GM10266 (cell line): ENCODE results near the gene ADGRG3.

ENCODE experiments used
- DNase-seq: peaks from one replicate; pipeline ENCODE4 v3.0.0; 2012; ENCODE audit errors: extremely low spot score
- CTCF ChIP-seq: IDR thresholded peaks from 2 replicates; pipeline ENCODE4 v1.5.1; 2012; ENCODE audit warnings: mild to moderate bottlenecking, low read depth; ENCODE audit not compliant: control insufficient read depth, insufficient read depth; ENCODE audit errors: missing control alignments

ADGRG3 gene

GRCh38 chr16:57681950-57682728 lies 14.0 kb downstream of the ADGRG3 start:
- TF ChIP-seq CTCF = no peak
- DNase-seq = no peak

GRCh38 chr16:57682809-57683635 lies 14.9 kb downstream of the ADGRG3 start:
- DNase-seq = no peak
- TF ChIP-seq CTCF = no peak

GRCh38 chr16:57683636-57684545 lies 15.8 kb downstream of the ADGRG3 start:
- TF ChIP-seq CTCF = no peak

GRCh38 chr16:57684626-57685358 lies 16.7 kb downstream of the ADGRG3 start:
- no peak for DNase-seq
- no peak for TF ChIP-seq CTCF

More at GRCh38 chr16:57683636-57684545, 15.8 kb downstream of the ADGRG3 start:
- DNase-seq = no peak

GRCh38 chr16:57685633-57686032 lies 17.5 kb downstream of the ADGRG3 start:
- no peak for DNase-seq
- no peak for TF ChIP-seq CTCF

GRCh38 chr16:57686577-57686976 lies 18.5 kb downstream of the ADGRG3 start:
- no peak for DNase-seq
- TF ChIP-seq CTCF = no peak
